KMS-11 (cell line): Measurements from ENCODE around the gene FASTKD3.

Source experiments
- H2AFZ ChIP-seq: fragments of 200-600 bp; sonication (generic); 2 replicates; pipeline ENCODE4 v1.6.1; 2016; ENCODE audit warnings: antibody characterized with exemption, mixed run types, low read depth
- H3K27ac ChIP-seq: fragments of 200-600 bp; sonication (generic); 2 replicates; pipeline ENCODE4 v1.6.1; 2016; ENCODE audit warnings: mild to moderate bottlenecking, mixed run types
- H3K27me3 ChIP-seq: fragments of 200-600 bp; sonication (generic); 2 replicates; pipeline ENCODE4 v1.6.1; 2017; ENCODE audit warnings: mild to moderate bottlenecking, low read depth, mixed run types, moderate library complexity; ENCODE audit not compliant: insufficient read depth
- H3K36me3 ChIP-seq: fragments of 200-600 bp; sonication (generic); 2 replicates; pipeline ENCODE4 v1.6.1; 2017; ENCODE audit warnings: mild to moderate bottlenecking, mixed run types; ENCODE audit not compliant: insufficient read depth
- H3K4me1 ChIP-seq: fragments of 200-600 bp; sonication (generic); 2 replicates; pipeline ENCODE4 v1.6.1; 2016; ENCODE audit warnings: mild to moderate bottlenecking, low read depth, mixed run types; ENCODE audit not compliant: poor library complexity, severe bottlenecking
- H3K4me2 ChIP-seq: fragments of 200-600 bp; sonication (generic); 2 replicates; pipeline ENCODE4 v1.7.0; 2016; ENCODE audit warnings: mild to moderate bottlenecking, mixed run types
- H3K4me3 ChIP-seq: fragments of 200-600 bp; sonication (generic); IDR thresholded peaks from 2 replicates; pipeline ENCODE4 v1.6.1; 2017; ENCODE audit warnings: low read depth, low read length, mixed read lengths; ENCODE audit not compliant: insufficient read depth
- H3K79me2 ChIP-seq: fragments of 200-600 bp; sonication (generic); 2 replicates; pipeline ENCODE4 v1.6.1; 2016; ENCODE audit warnings: low read depth, mixed run types; ENCODE audit not compliant: insufficient read depth
- H3K9ac ChIP-seq: fragments of 200-600 bp; sonication (generic); 2 replicates; pipeline ENCODE4 v1.6.1; 2016; ENCODE audit warnings: mild to moderate bottlenecking, mixed run types
- H4K20me1 ChIP-seq: fragments of 200-600 bp; sonication (generic); 2 replicates; pipeline ENCODE4 v1.6.1; 2016; ENCODE audit warnings: mild to moderate bottlenecking, mixed run types; ENCODE audit not compliant: insufficient read depth
- CTCF ChIP-seq: fragments of 200-600 bp; sonication (generic); conservative IDR thresholded peaks from 2 replicates; pipeline ENCODE4 v1.6.1; 2017; ENCODE audit warnings: low read depth, mild to moderate bottlenecking, antibody characterized with exemption, low read length, moderate library complexity, mixed read lengths

Gene FASTKD3

GRCh38 chr5:7852542-7852941 lies 16.3 kb downstream of the FASTKD3 start:
- Histone ChIP-seq H3K79me2 (no peaks in the 10 kb centered on the region), H2AFZ (no peak overlapping the region), H3K27me3 (no peaks in the 10 kb centered on the region), H3K9ac (no peak overlapping the region), H4K20me1 (no peaks in the 10 kb centered on the region), H3K4me1 (peaks cover 16% of the 10 kb centered on the region), H3K36me3 (no peaks in the 10 kb centered on the region), H3K27ac (no peak overlapping the region), H3K4me3 (no peak overlapping the region), H3K4me2 (no peak overlapping the region)
- no peak for TF ChIP-seq CTCF

GRCh38 chr5:7851617-7852289 lies 17.1 kb downstream of the FASTKD3 start:
- Histone ChIP-seq H2AFZ (no peak overlapping the region; the same call in 1 of the 2 replicates), H3K27ac (no peak overlapping the region), H3K36me3 (no peaks in the 10 kb centered on the region), H3K79me2 (no peaks in the 10 kb centered on the region), H3K4me3 (no peak overlapping the region), H4K20me1 (no peaks in the 10 kb centered on the region), H3K27me3 (no peaks in the 10 kb centered on the region), H3K4me1 (peaks cover 8% of the 10 kb centered on the region), H3K9ac (no peak overlapping the region), H3K4me2 (no peak overlapping the region)
- no peak for TF ChIP-seq CTCF

DNA sequence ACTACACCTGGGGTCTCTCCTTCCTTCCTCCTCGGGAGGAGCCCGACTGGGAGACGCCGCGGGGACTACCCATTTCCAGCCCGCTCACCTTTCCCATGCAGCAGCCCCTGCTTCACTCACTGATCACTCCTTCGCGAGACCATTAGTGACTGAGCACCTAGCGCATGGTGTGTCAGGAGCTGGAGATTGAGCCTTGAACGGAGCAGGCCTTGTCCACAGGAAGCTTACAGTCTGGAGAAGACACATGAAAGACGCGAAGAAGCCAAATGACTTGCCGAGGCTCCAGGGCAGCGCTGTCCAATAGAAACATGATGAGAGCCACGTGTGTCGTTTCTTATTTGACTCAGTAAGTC lies 17.6 kb downstream of the FASTKD3 start:
- H2AFZ ChIP-seq, result no peak overlapping the region

DNA sequence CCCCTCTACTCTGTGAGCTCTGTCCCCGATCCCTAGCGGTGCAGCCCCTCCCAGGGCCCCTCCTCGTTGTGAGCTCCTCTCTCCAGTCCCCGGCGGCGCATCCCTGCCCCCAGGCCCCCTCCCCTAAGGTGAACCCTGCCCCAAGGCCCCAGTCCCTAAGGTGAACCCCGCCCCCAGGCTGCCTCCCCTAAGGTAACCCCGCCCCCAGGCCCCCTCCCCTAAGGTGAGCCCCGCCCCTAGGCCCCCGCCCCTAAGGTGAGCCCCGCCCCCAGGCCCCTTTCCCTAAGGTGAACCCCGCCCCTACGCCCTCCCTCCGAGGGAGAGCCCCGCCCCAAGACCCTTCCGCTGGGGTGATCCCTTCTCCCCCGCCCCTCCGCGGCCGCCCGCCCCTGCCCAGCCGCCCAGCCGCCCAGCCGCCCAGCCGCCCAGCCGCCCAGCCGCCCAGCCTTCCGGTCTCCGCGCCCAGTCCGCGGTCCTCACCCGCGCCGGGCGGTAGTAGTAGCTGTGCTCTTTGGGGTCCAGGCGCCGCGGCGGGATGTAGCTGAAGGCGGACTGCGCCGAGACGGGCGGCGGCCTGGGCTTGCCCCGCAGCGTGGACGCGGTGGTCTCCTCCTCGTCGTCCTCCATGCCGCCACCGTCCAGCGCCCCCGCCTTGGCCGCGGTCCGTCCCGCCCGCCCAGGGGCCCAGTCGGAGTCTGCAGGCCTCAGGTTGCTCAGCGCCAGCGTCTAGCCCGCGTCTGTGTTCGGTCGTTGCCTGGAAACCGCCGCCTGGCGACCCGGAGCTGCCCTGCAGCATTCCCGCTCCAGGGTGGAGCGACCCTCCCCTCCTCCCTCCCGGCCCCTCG lies 18.2 kb downstream of the FASTKD3 start, which contains the start of gene CFAP90:
Gene CFAP90 (minus strand): TSS at position 739 of the 845 bp plus-strand sequence. CDS start 112 bp downstream, at position 627.
- H4K20me1 ChIP-seq, result no peaks in the 10 kb centered on the region
- H3K27ac ChIP-seq, result no peak within 1 kb of the TSS
- no peak within 1 kb of the TSS for H3K4me3 ChIP-seq
- H2AFZ ChIP-seq, result no peak within 1 kb of the TSS; the same call in 1 of the 2 replicates
- H3K4me2 ChIP-seq, result no peak within 1 kb of the TSS
- no peak within 1 kb of the TSS for H3K9ac ChIP-seq
- H3K4me1 ChIP-seq, result peaks cover 3% of the 10 kb centered on the region
- no peaks in the 10 kb centered on the region for H3K27me3 ChIP-seq
- no peaks in the 10 kb centered on the region for H3K79me2 ChIP-seq
- H3K36me3 ChIP-seq, result no peaks in the 10 kb centered on the region
- no peak for TF ChIP-seq CTCF

More for the DNA sequence above, 17.6 kb downstream of the FASTKD3 start:
- peaks cover 3% of the 10 kb centered on the region for H3K4me1 ChIP-seq
- H3K36me3 ChIP-seq, result no peaks in the 10 kb centered on the region
- no peak overlapping the region for H3K27ac ChIP-seq
- no peaks in the 10 kb centered on the region for H3K79me2 ChIP-seq
- H3K4me2 ChIP-seq, result no peak overlapping the region
- TF ChIP-seq CTCF, result no peak
- H3K9ac ChIP-seq, result no peak overlapping the region
- H4K20me1 ChIP-seq, result no peaks in the 10 kb centered on the region
- no peak overlapping the region for H3K4me3 ChIP-seq
- no peaks in the 10 kb centered on the region for H3K27me3 ChIP-seq
